BE2C (cell line): ENCODE measurements around the gene ARSA.

ENCODE experiments used
- DNase-seq: peaks from one replicate; pipeline ENCODE4 v3.0.0-alpha.2; 2020
- H3K27me3 ChIP-seq: fragments of 250-450 bp; sonication (Bioruptor Pico); 2 replicates; pipeline ENCODE4 v1.5.1; 2020; ENCODE audit warnings: mild to moderate bottlenecking
- H3K36me3 ChIP-seq: fragments of 250-450 bp; sonication (Bioruptor Pico); 2 replicates; pipeline ENCODE4 v1.5.1; 2020; ENCODE audit warnings: mild to moderate bottlenecking
- H3K4me1 ChIP-seq: fragments of 250-450 bp; sonication (Bioruptor Pico); 2 replicates; pipeline ENCODE4 v1.5.1; 2020
- H3K4me3 ChIP-seq: 2 replicates; pipeline ENCODE4 v1.5.1; 2011; ENCODE audit warnings: low read depth, low read length
- H3K9me3 ChIP-seq: fragments of 250-450 bp; sonication (Bioruptor Pico); 2 replicates; pipeline ENCODE4 v1.5.1; 2020
- CTCF ChIP-seq: IDR thresholded peaks from 2 replicates; pipeline ENCODE4 v1.5.1; 2012; ENCODE audit warnings: mild to moderate bottlenecking, low read depth, low read length

ARSA gene

GRCh38 chr22:50597097-50597496, 30.9 kb downstream of the ARSA start:
- peaks cover 6% of the 10 kb centered on the region for H3K4me1 ChIP-seq
- no peak overlapping the region for H3K4me3 ChIP-seq
- H3K27me3 ChIP-seq, result no peaks in the 10 kb centered on the region
- no peaks in the 10 kb centered on the region for H3K9me3 ChIP-seq
- DNase-seq, result no peak
- no peak for TF ChIP-seq CTCF
- peaks cover 3% of the 10 kb centered on the region; the same call in 1 of the 2 replicates for H3K36me3 ChIP-seq

GRCh38 chr22:50595189-50595588, 32.8 kb downstream of the ARSA start:
- DNase-seq, result no peak
- peaks cover 5% of the 10 kb centered on the region; the same call in 1 of the 2 replicates for H3K27me3 ChIP-seq
- no peaks in the 10 kb centered on the region for H3K36me3 ChIP-seq
- no peaks in the 10 kb centered on the region for H3K4me1 ChIP-seq
- no peaks in the 10 kb centered on the region for H3K9me3 ChIP-seq
- H3K4me3 ChIP-seq, result no peak overlapping the region
- no peak for TF ChIP-seq CTCF

GRCh38 chr22:50587407-50587806, 40.5 kb downstream of the ARSA start:
- no peak for DNase-seq
- Histone ChIP-seq H3K4me3 (no peak overlapping the region), H3K4me1 (no peaks in the 10 kb centered on the region), H3K9me3 (no peaks in the 10 kb centered on the region), H3K36me3 (no peaks in the 10 kb centered on the region), H3K27me3 (peaks cover 20% of the 10 kb centered on the region)
- no peak for TF ChIP-seq CTCF

DNA sequence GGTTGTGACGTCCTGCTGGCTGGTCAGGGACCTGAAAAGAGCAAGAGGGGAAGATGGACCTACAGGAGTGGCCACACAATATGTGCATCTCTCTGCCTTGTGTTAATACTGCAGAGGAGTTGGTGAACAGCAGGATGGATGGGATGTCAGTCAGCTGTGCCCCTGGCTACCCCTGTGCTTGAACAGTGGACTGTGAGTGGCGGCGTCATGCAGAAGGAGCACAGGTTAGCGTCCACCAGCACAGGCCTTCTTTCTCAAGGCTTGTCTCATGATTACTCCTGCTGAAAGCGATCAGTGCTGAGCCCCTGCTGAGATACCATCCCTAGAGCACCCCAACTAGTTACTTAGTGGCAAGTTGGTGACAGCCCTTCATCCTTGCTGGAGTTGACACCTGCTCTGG, 41.5 kb downstream of the ARSA start:
- Histone ChIP-seq H3K27me3 (peaks cover 20% of the 10 kb centered on the region), H3K4me1 (no peaks in the 10 kb centered on the region), H3K4me3 (no peak overlapping the region), H3K36me3 (no peaks in the 10 kb centered on the region), H3K9me3 (no peaks in the 10 kb centered on the region)
- TF ChIP-seq CTCF, result no peak
- no peak for DNase-seq

DNA sequence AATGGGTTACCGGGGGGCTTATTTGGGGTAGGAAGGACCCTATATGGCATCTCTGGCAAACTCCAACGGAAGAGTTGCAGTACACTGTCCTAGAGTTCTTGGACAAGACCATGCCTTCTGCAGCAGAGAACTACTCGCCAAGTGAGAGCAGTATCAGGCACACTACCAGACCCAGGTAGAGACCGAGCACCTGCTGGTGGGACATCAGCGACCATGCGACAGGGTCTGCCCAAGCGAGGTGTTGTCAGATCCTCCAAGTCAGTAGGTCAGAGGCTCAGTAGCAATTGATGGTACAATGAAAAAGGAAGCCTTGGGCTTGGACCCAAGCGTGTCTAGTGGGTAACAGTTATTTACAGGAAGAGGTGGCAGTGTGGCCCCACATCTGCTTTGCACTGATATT, 42.2 kb downstream of the ARSA start:
- Histone ChIP-seq H3K9me3 (no peaks in the 10 kb centered on the region), H3K27me3 (peaks cover 17% of the 10 kb centered on the region), H3K36me3 (0 out of 2 replicates have a peak, but pooled peaks cover 3% of the 10 kb centered on the region), H3K4me1 (no peaks in the 10 kb centered on the region), H3K4me3 (no peak overlapping the region)
- no peak for TF ChIP-seq CTCF
- no peak for DNase-seq

- Histone ChIP-seq H3K4me3 (no peak overlapping the region), H3K4me1 (no peaks in the 10 kb centered on the region), H3K36me3 (0 out of 2 replicates have a peak, but pooled peaks cover 3% of the 10 kb centered on the region), H3K9me3 (no peaks in the 10 kb centered on the region), H3K27me3 (peaks cover 15% of the 10 kb centered on the region)
- no peak for TF ChIP-seq CTCF
- no peak for DNase-seq
Measured at GRCh38 chr22:50585238-50585637, 42.7 kb downstream of the ARSA start.
